ENCODE results near the gene KIFC3.
"Not testable (repeated sequence)": the region's sequence is repeated elsewhere in the genome, so short reads cannot be mapped to it uniquely, and the experiment has no call there.

The KIFC3 gene

DNA sequence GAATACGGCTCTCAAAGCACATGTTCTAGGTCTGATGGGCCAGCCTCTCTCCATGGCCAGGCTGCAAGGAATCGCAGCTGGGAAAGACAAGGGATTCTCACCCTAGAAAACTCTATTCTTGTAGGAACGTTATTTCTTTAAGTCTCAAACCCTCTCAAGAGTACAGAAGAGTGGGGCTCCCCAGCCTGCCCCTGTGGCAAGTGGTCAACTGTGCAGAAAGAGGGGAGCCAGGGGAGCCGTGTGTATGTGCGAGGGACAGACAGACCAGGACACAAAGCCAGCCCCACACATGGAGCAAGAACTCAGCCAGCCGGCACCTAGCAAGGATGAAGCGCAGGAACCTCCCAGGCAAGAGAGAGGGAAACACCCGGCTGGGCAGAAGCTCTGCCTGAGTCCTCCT, 16.4 kb downstream of the KIFC3 start:
- WGBS (ENCODE audit: extremely low coverage, insufficient coverage, low lambda C conversion rate), result no CpG with 5 or more reads among the region's 8 CpGs
- H3K18ac ChIP-seq (ENCODE audit: low read length), result no peak overlapping the region
- no peak overlapping the region for H2BK5ac ChIP-seq (ENCODE audit: low read length)
- H3K4me3 ChIP-seq (ENCODE audit: low read length), result no peak overlapping the region
- H3K79me2 ChIP-seq (ENCODE audit: control insufficient read depth, insufficient read depth, low read length), result no peaks in the 10 kb centered on the region
- H3K4me2 ChIP-seq (ENCODE audit: low read length), result no peak overlapping the region
- no peak for DNase-seq
- no peak overlapping the region for H3K27ac ChIP-seq (ENCODE audit: low read depth, low read length)
- H4K5ac ChIP-seq (ENCODE audit: low read length), result no peak overlapping the region
- no peaks in the 10 kb centered on the region for H3K27me3 ChIP-seq (ENCODE audit: insufficient read depth, low read length, poor library complexity)
- H4K8ac ChIP-seq (ENCODE audit: low read depth, low read length), result no peak overlapping the region
- no peaks in the 10 kb centered on the region for H3K79me1 ChIP-seq (ENCODE audit: low read length)
- no peaks in the 10 kb centered on the region for H3K36me3 ChIP-seq (ENCODE audit: control insufficient read depth, insufficient read depth, low read length)
- H3K23ac ChIP-seq (ENCODE audit: low read length), result no peak overlapping the region
- H2AK5ac ChIP-seq (ENCODE audit: low read length), result no peak overlapping the region
- no peak overlapping the region for H3K4ac ChIP-seq (ENCODE audit: low read depth, low read length)
- H3K9ac ChIP-seq (ENCODE audit: low read length), result no peak overlapping the region
- H3K4me1 ChIP-seq (ENCODE audit: control insufficient read depth, low read depth, low read length), result no peaks in the 10 kb centered on the region
- H2BK15ac ChIP-seq (replicated peaks; ENCODE audit: low read depth), result no peak overlapping the region
- H3K56ac ChIP-seq (ENCODE audit: low read length), result no peak overlapping the region
- no peak overlapping the region for H2BK120ac ChIP-seq (ENCODE audit: low read depth, low read length)

DNA sequence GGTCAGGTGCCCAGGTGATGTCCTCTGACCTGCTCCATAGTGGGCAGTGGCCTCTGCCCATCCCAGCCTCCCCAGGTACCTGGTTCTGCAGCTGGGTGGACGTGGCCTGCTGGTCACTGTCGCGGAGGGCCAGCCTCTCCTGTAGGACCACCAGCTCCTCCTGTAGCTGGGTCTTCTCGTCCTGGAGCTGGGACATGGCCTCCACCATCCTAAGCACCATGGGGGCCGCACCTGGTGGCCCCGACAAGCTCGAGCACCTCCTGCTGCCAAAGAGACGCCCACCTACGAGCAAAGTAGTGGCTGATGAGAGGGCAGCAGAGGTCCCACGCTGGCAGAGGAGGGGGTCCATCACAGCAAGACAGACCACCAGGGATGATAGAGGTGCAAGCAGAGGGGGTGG, 16.9 kb downstream of the KIFC3 start:
- H3K79me1 ChIP-seq (ENCODE audit: low read length), result no peaks in the 10 kb centered on the region
- no peaks in the 10 kb centered on the region for H3K36me3 ChIP-seq (ENCODE audit: control insufficient read depth, insufficient read depth, low read length)
- H3K56ac ChIP-seq (ENCODE audit: low read length), result no peak overlapping the region
- H2BK120ac ChIP-seq (ENCODE audit: low read depth, low read length), result no peak overlapping the region
- H4K5ac ChIP-seq (ENCODE audit: low read length), result no peak overlapping the region
- H3K4ac ChIP-seq (ENCODE audit: low read depth, low read length), result no peak overlapping the region
- no CpG with 5 or more reads among the region's 10 CpGs for whole genome bisulfite sequencing (ENCODE audit: extremely low coverage, insufficient coverage, low lambda C conversion rate)
- H3K18ac ChIP-seq (ENCODE audit: low read length), result no peak overlapping the region
- no peaks in the 10 kb centered on the region for H3K4me1 ChIP-seq (ENCODE audit: control insufficient read depth, low read depth, low read length)
- H2BK15ac ChIP-seq (replicated peaks; ENCODE audit: low read depth), result no peak overlapping the region
- H3K79me2 ChIP-seq (ENCODE audit: control insufficient read depth, insufficient read depth, low read length), result no peaks in the 10 kb centered on the region
- H3K4me3 ChIP-seq (ENCODE audit: low read length), result no peak overlapping the region
- H2BK5ac ChIP-seq (ENCODE audit: low read length), result no peak overlapping the region
- no peak overlapping the region for H2AK5ac ChIP-seq (ENCODE audit: low read length)
- H3K27ac ChIP-seq (ENCODE audit: low read depth, low read length), result no peak overlapping the region
- no peak overlapping the region for H3K23ac ChIP-seq (ENCODE audit: low read length)
- H4K8ac ChIP-seq (ENCODE audit: low read depth, low read length), result no peak overlapping the region
- no peak overlapping the region for H3K9ac ChIP-seq (ENCODE audit: low read length)
- DNase-seq, result no peak
- no peaks in the 10 kb centered on the region for H3K27me3 ChIP-seq (ENCODE audit: insufficient read depth, low read length, poor library complexity)
- no peak overlapping the region for H3K4me2 ChIP-seq (ENCODE audit: low read length)

DNA sequence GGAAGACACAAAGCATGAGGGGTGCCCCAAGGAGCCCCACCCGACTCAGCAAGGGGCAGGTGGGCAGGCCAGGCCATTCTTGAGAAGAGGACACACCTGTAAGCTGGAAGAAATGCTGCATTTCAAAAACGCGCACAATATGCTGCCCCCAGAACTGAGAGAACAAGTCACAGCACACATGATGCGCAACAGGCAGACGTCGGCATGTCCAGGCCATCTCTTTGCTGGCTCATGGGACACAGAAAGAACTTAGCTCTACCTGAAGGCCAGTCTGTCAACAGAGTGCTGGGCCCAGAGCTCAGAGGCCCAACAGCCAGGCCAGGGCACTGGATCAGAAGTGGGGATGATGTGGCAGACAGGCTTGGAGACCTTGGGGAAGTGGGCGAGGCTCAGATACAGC, 18.0 kb downstream of the KIFC3 start:
- H3K4me2 ChIP-seq (ENCODE audit: low read length), result no peak overlapping the region
- no peak overlapping the region for H3K23ac ChIP-seq (ENCODE audit: low read length)
- no peak overlapping the region for H2AK5ac ChIP-seq (ENCODE audit: low read length)
- WGBS (ENCODE audit: extremely low coverage, insufficient coverage, low lambda C conversion rate), result no CpG with 5 or more reads among the region's 7 CpGs
- no peaks in the 10 kb centered on the region for H3K36me3 ChIP-seq (ENCODE audit: control insufficient read depth, insufficient read depth, low read length)
- H3K4ac ChIP-seq (ENCODE audit: low read depth, low read length), result no peak overlapping the region
- H3K79me1 ChIP-seq (ENCODE audit: low read length), result no peaks in the 10 kb centered on the region
- H3K27ac ChIP-seq (ENCODE audit: low read depth, low read length), result no peak overlapping the region
- no peak overlapping the region for H3K4me3 ChIP-seq (ENCODE audit: low read length)
- no peak overlapping the region for H3K18ac ChIP-seq (ENCODE audit: low read length)
- H3K79me2 ChIP-seq (ENCODE audit: control insufficient read depth, insufficient read depth, low read length), result no peaks in the 10 kb centered on the region
- no peak overlapping the region for H2BK5ac ChIP-seq (ENCODE audit: low read length)
- DNase-seq, result no peak
- no peak overlapping the region for H2BK15ac ChIP-seq (replicated peaks; ENCODE audit: low read depth)
- H3K4me1 ChIP-seq (ENCODE audit: control insufficient read depth, low read depth, low read length), result no peaks in the 10 kb centered on the region
- H4K5ac ChIP-seq (ENCODE audit: low read length), result no peak overlapping the region
- H3K9ac ChIP-seq (ENCODE audit: low read length), result no peak overlapping the region
- no peaks in the 10 kb centered on the region for H3K27me3 ChIP-seq (ENCODE audit: insufficient read depth, low read length, poor library complexity)
- H3K56ac ChIP-seq (ENCODE audit: low read length), result no peak overlapping the region
- H2BK120ac ChIP-seq (ENCODE audit: low read depth, low read length), result no peak overlapping the region
- no peak overlapping the region for H4K8ac ChIP-seq (ENCODE audit: low read depth, low read length)

DNA sequence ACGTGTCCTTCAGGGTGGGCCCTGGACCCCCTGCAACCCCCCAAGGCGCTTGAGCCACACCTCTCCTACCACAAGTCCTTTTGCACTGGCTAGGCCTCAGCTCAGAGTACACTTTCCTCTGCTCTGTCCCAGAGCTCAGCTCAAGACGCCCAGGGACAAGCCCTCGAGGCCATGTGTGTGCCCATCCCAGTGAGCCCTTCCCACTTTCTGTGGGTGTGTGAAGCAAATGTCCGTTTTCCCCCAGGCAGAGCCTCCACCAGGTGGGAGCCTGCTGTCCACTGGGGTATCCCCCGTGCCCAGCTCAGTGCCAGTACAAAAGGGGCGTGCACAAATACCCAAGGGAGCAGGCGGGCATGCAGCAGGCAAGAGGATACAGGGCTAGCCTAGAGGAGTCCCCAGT, 18.4 kb downstream of the KIFC3 start:
- no CpG with 5 or more reads among the region's 8 CpGs for WGBS (ENCODE audit: extremely low coverage, insufficient coverage, low lambda C conversion rate)
- H2AK5ac ChIP-seq (ENCODE audit: low read length), result no peak overlapping the region
- no peak overlapping the region for H4K8ac ChIP-seq (ENCODE audit: low read depth, low read length)
- no peak overlapping the region for H3K18ac ChIP-seq (ENCODE audit: low read length)
- no peak for DNase-seq
- H3K4me1 ChIP-seq (ENCODE audit: control insufficient read depth, low read depth, low read length), result no peaks in the 10 kb centered on the region
- H3K79me1 ChIP-seq (ENCODE audit: low read length), result no peaks in the 10 kb centered on the region
- no peak overlapping the region for H3K23ac ChIP-seq (ENCODE audit: low read length)
- H3K4ac ChIP-seq (ENCODE audit: low read depth, low read length), result no peak overlapping the region
- no peak overlapping the region for H3K4me3 ChIP-seq (ENCODE audit: low read length)
- no peaks in the 10 kb centered on the region for H3K36me3 ChIP-seq (ENCODE audit: control insufficient read depth, insufficient read depth, low read length)
- H4K5ac ChIP-seq (ENCODE audit: low read length), result no peak overlapping the region
- no peak overlapping the region for H3K56ac ChIP-seq (ENCODE audit: low read length)
- H3K9ac ChIP-seq (ENCODE audit: low read length), result no peak overlapping the region
- H2BK15ac ChIP-seq (replicated peaks; ENCODE audit: low read depth), result no peak overlapping the region
- no peak overlapping the region for H2BK120ac ChIP-seq (ENCODE audit: low read depth, low read length)
- no peaks in the 10 kb centered on the region for H3K79me2 ChIP-seq (ENCODE audit: control insufficient read depth, insufficient read depth, low read length)
- H3K4me2 ChIP-seq (ENCODE audit: low read length), result no peak overlapping the region
- no peak overlapping the region for H2BK5ac ChIP-seq (ENCODE audit: low read length)
- H3K27me3 ChIP-seq (ENCODE audit: insufficient read depth, low read length, poor library complexity), result no peaks in the 10 kb centered on the region
- H3K27ac ChIP-seq (ENCODE audit: low read depth, low read length), result no peak overlapping the region

DNA sequence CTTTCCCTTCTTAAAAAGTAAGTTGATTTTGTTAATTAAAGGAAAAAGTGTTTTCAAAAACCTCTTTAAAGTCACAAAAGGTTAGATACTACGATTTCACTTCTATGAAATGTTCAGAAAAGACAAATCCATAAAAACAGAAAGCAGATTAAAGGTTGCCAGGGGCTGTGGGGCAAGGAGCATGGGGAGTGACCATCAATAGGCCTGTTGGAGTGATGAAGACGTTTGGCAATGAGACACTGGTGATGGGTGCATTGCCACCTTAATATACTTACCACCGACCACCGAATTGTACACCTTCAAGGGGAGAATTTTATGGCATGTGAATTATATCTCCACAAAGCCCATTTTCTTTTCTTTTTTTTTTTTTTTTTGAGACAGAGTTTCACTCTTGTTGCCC, 19.2 kb downstream of the KIFC3 start:
- DNase-seq, result no peak
- Histone ChIP-seq H3K79me1 (ENCODE audit: low read length) (no peaks in the 10 kb centered on the region), H3K4me3 (ENCODE audit: low read length) (no peak overlapping the region), H3K79me2 (ENCODE audit: control insufficient read depth, insufficient read depth, low read length) (no peaks in the 10 kb centered on the region), H3K18ac (ENCODE audit: low read length) (no peak overlapping the region), H3K4ac (ENCODE audit: low read depth, low read length) (no peak overlapping the region), H2BK120ac (ENCODE audit: low read depth, low read length) (no peak overlapping the region), H3K36me3 (ENCODE audit: control insufficient read depth, insufficient read depth, low read length) (no peaks in the 10 kb centered on the region), H3K56ac (ENCODE audit: low read length) (no peak overlapping the region), H3K27me3 (ENCODE audit: insufficient read depth, low read length, poor library complexity) (no peaks in the 10 kb centered on the region), H2AK5ac (ENCODE audit: low read length) (no peak overlapping the region), H2BK15ac (replicated peaks; ENCODE audit: low read depth) (no peak overlapping the region), H4K8ac (ENCODE audit: low read depth, low read length) (no peak overlapping the region), H4K5ac (ENCODE audit: low read length) (no peak overlapping the region), H3K27ac (ENCODE audit: low read depth, low read length) (no peak overlapping the region), H2BK5ac (ENCODE audit: low read length) (no peak overlapping the region), H3K23ac (ENCODE audit: low read length) (no peak overlapping the region), H3K4me2 (ENCODE audit: low read length) (no peak overlapping the region), H3K4me1 (ENCODE audit: control insufficient read depth, low read depth, low read length) (no peaks in the 10 kb centered on the region), H3K9ac (ENCODE audit: low read length) (no peak overlapping the region)
- WGBS (ENCODE audit: extremely low coverage, insufficient coverage, low lambda C conversion rate), result no CpG with 5 or more reads among the region's 4 CpGs

DNA sequence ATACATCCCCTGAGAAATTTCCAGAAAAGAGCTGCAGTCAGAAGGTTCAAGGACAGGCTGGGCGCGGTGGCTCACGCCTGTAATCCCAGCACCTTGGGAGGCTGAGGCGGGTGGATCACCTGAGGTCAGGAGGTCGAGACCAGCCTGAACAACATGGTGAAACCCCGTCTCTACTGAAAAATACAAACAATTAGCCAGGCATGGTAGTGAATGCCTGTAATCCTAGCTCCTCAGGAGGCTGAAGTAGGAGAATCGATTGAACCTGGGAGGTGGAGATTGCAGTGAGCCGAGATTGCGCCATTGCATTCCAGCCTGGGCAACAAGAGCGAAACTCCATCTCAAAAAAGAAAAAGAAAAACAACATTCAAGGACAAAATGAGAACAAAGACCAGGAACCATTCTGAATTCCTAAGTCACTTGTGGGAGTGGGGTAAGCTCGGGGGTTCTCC, 19.7 kb downstream of the KIFC3 start:
- not testable (repeated sequence) for H2AK5ac ChIP-seq (ENCODE audit: low read length); H3K36me3 ChIP-seq (ENCODE audit: control insufficient read depth, insufficient read depth, low read length); H3K79me1 ChIP-seq (ENCODE audit: low read length); H3K23ac ChIP-seq (ENCODE audit: low read length); H3K56ac ChIP-seq (ENCODE audit: low read length); H2BK15ac ChIP-seq (replicated peaks; ENCODE audit: low read depth); H3K18ac ChIP-seq (ENCODE audit: low read length); H3K27ac ChIP-seq (ENCODE audit: low read depth, low read length); DNase-seq; H3K4ac ChIP-seq (ENCODE audit: low read depth, low read length); H3K4me1 ChIP-seq (ENCODE audit: control insufficient read depth, low read depth, low read length); H2BK120ac ChIP-seq (ENCODE audit: low read depth, low read length); H4K5ac ChIP-seq (ENCODE audit: low read length); H3K79me2 ChIP-seq (ENCODE audit: control insufficient read depth, insufficient read depth, low read length); H3K4me2 ChIP-seq (ENCODE audit: low read length); H3K27me3 ChIP-seq (ENCODE audit: insufficient read depth, low read length, poor library complexity); H3K4me3 ChIP-seq (ENCODE audit: low read length); H4K8ac ChIP-seq (ENCODE audit: low read depth, low read length); H2BK5ac ChIP-seq (ENCODE audit: low read length); H3K9ac ChIP-seq (ENCODE audit: low read length)
- WGBS (ENCODE audit: extremely low coverage, insufficient coverage, low lambda C conversion rate), result no CpG with 5 or more reads among the region's 11 CpGs
